NCI-H510A treated with DMSO at 0.1 percent for 48 hours (cell line): ENCODE results near the gene VENTX.
"Not testable (repeated sequence)": the region's sequence is repeated elsewhere in the genome, so short reads cannot be mapped to it uniquely, and the experiment has no call there.

Experiments used
- DNase-seq: peaks from one replicate; lab custom pipeline; 2025; lab: John Stamatoyannopoulos, UW

Gene VENTX

GRCh38 chr10:133214468-133215410, 22.9 kb upstream of the VENTX start:
- DNase-seq = no peak

- no peak for DNase-seq
Measured at GRCh38 chr10:133215586-133215985, 22.1 kb upstream of the VENTX start.

GRCh38 chr10:133216776-133217175, 20.9 kb upstream of the VENTX start:
- DNase-seq = no peak

GRCh38 chr10:133217800-133218589, 19.7 kb upstream of the VENTX start:
- DNase-seq = no peak

GRCh38 chr10:133218891-133219290, 18.8 kb upstream of the VENTX start:
- no peak for DNase-seq

GRCh38 chr10:133219782-133220181, 17.9 kb upstream of the VENTX start:
- DNase-seq = no peak

- DNase-seq = no peak
Measured at GRCh38 chr10:133221331-133221730, 16.3 kb upstream of the VENTX start.

GRCh38 chr10:133221756-133222155, 15.9 kb upstream of the VENTX start:
- DNase-seq = not testable (repeated sequence)

GRCh38 chr10:133224076-133224475, 13.6 kb upstream of the VENTX start:
- DNase-seq = no peak

GRCh38 chr10:133224756-133225372, 12.8 kb upstream of the VENTX start:
- no peak for DNase-seq

GRCh38 chr10:133225707-133226191, 11.9 kb upstream of the VENTX start:
- no peak for DNase-seq

- no peak for DNase-seq
Measured at GRCh38 chr10:133226251-133226808, 11.3 kb upstream of the VENTX start.

GRCh38 chr10:133227256-133227655, 10.4 kb upstream of the VENTX start:
- DNase-seq = no peak

- no peak for DNase-seq
Measured at GRCh38 chr10:133229265-133230043, 8.2 kb upstream of the VENTX start.

- DNase-seq = no peak
Measured at GRCh38 chr10:133230044-133230361, 7.7 kb upstream of the VENTX start, which contains the start of gene UTF1. TSS of gene UTF1 (plus strand) at chr10:133230217. CDS start at chr10:133230289, 72 bp downstream.

- no peak for DNase-seq
Measured at GRCh38 chr10:133230387-133231195, 7.1 kb upstream of the VENTX start.

GRCh38 chr10:133231244-133231945, 6.3 kb upstream of the VENTX start:
- DNase-seq = no peak

GRCh38 chr10:133231946-133232574, 5.6 kb upstream of the VENTX start:
- no peak for DNase-seq

GRCh38 chr10:133234796-133235195, 2.9 kb upstream of the VENTX start:
- not testable (repeated sequence) for DNase-seq
